ENCODE measurements around the gene MAGI1. TPM values are rescaled to one million over a fixed set of nuclear protein-coding genes. Genes with fewer than 3 reads are reported as not detected.

The MAGI1 gene
- total RNA-seq, 1 donor from 2014 or later: 45.3 TPM

GRCh38 chr3:65664446-65664845, 374.3 kb downstream of the MAGI1 start:
- DNase-seq: no peak

DNA sequence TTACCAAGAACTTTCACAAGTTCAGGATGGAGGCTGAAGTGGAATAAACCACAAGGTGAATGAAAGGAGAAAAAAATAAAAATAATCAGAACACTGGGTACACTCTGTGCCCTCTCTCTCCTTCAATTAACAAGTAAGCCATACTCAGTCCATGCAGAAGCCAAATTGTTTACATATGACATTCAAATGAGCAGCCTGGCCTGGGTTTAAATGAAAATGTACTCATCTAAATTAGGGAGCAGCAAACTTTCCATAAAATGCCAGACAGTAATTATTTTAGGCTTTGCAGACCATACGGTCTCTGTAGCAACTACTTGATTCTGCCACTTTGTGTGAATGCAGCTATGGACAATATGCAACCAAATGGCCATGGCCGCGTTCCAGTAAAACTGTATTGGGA, 376.6 kb downstream of the MAGI1 start:
- DNase-seq: no peak

DNA sequence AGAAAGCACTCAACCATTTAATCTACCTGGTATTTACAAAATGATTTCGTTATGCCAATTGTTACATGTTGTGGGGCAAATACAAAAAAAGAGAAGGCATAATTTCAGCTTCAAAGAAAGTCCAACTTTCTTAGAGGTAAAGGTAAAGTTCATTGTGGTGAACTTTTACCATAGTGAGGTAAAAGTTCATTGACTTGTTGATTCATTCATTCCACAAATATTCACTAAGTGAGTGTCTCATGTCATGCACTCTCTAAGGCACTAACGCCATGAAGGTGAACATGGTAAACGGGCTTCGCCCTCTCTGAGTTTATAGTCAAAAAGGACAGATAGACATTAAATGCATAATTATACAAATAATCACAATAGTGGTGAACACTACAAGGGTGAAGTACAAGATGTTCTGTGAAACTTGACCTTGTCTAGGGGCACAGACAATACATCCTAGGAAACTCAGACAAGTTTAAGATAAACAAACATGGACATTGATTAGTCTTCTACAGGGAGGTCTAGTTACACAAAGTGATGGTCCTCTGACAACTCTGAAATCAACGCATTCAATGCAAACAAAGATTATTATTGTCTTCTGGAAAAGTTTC, 378.6 kb downstream of the MAGI1 start:
- no peak for DNase-seq

DNA sequence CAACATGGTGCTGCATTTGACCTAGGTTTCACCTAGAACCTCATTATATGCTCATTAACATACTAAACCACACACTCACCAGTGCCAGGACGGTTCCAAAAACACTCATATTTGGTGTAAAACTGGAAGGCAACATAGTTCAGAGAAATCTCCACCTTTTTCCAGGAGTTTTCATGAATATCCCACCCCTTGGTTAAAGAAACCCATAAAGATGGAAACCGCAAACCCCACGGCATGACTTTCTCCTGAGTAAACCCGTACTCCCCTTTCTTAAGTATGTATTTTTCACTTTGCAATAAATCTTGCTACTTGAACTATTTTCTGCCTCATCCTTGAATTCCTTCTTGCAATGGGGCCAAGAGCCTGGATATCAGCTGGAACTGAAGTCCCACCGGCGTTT, 379.3 kb downstream of the MAGI1 start:
- no peak for DNase-seq

- DNase-seq: no peak
Observed at GRCh38 chr3:65658401-65658800, 380.3 kb downstream of the MAGI1 start.

GRCh38 chr3:65655061-65655460, 383.7 kb downstream of the MAGI1 start:
- DNase-seq: no peak

DNA sequence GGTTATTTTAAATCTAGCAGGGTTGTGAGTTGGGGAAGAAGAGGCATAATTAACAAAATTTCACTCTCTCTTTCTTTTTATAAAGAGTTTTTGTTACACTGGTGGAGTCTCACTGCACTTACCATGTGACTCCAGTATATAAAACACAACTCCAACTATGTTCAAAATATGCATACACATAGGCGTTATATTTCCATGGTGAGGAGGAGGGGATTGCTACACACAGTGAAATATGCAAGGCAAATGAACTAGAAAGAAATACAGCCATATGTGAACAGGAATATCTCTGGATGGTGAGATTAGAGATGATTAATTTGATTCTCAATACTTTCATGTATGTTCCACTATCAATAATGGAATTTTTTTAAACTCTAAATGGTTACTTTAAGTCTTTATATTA, 385.0 kb downstream of the MAGI1 start:
- DNase-seq: no peak

GRCh38 chr3:65650247-65650646, 388.5 kb downstream of the MAGI1 start:
- no peak for DNase-seq

DNA sequence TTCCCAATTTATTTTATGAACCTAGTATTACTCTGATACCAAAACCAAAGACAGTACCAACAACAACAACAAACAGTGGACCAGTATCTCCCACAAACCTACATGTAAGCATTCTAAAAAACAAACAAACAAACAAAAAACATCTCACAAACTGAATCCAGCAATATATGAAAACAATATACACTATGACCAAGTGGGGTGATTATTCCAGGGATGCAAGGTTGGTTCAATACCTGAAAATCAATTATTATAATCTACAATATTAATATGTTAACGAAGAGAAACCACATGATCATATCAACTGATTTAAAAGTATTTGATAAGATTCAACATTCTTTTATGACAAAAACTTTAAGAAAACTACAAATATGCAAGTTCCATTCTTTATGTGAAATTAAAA, 391.3 kb downstream of the MAGI1 start:
- DNase-seq: no peak

GRCh38 chr3:65642883-65643282, 395.8 kb downstream of the MAGI1 start:
- no peak for DNase-seq

GRCh38 chr3:65641777-65642176, 396.9 kb downstream of the MAGI1 start:
- no peak for DNase-seq

DNA sequence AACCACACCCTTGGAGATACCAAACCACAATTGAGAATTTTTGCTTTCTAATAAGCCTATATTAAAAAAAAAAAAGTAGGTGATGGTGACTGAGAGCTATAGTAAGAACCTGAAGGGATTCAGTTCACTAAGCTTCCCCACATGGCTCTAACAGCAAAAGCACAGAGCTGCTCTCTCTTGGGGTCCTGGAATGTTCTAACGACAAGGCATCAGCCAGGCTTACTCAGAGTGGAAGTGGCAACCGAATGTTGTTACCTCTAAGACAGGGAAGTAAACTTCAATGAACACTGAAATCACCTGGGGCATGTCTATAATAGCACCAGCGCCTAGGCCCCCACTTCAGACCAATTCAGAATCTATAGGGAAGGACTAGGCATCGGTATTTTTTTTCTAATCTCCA, 397.7 kb downstream of the MAGI1 start:
- no peak for DNase-seq

DNA sequence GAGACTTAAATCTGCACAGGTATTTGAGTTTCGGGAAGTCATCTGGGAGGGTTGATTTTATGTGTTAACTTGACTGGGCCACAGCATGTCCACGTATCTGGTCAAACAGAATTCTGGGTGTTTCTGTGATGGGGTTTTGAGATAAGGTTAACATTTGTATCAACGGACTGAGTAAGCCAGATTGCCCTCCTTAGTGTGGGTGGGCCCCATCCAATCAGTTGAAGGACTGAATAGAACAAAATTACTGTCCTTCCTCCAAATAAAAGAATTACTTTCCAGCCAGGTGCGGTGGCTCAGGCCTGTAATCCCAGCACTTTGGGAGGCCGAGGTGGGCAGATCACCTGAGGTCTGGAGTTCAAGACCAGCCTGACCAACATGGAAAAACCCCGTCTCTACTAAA, 399.3 kb downstream of the MAGI1 start:
- no peak for DNase-seq

- no peak for DNase-seq
Observed at GRCh38 chr3:65638301-65638700, 400.4 kb downstream of the MAGI1 start.

- no peak for DNase-seq
Observed at GRCh38 chr3:65636326-65636725, 402.4 kb downstream of the MAGI1 start.

DNA sequence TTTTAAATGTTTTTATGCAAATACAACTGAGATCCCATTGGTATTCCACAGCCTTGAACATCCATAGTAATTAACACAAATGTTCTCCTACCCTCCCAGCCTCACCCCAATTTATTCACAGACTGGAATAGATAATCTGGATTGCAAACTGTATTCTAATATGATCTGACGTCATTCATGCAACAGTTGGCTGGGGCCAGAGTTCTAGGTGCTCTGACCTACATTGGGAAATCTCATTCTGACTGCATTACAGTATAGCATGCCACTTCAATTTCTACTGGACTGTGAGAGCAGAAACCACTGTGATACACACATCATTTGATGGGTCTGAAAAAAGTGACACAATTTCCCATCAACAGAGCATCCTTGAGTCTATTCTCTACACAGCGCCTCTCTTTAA, 403.1 kb downstream of the MAGI1 start:
- DNase-seq: no peak

- DNase-seq: no peak
Observed at GRCh38 chr3:65633018-65633638, 405.6 kb downstream of the MAGI1 start.

DNA sequence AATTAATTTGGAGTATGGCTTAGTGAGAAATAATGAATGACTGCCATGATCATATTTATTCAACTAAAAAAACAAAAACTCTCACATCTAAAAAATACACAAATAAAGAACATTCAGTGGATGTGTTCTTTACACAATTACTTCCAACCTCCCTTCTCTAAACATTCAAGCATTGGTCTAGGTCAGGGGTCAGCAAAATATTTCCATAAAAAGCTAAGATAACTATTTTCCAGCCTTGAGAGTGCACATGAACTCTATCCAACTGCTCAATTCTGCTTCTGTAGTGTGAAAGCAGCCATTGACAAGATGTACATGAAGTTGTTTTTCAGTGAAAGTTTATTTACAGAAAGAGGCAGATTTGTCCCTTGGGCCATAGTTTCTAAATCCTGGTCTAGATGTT, 406.3 kb downstream of the MAGI1 start:
- no peak for DNase-seq

DNA sequence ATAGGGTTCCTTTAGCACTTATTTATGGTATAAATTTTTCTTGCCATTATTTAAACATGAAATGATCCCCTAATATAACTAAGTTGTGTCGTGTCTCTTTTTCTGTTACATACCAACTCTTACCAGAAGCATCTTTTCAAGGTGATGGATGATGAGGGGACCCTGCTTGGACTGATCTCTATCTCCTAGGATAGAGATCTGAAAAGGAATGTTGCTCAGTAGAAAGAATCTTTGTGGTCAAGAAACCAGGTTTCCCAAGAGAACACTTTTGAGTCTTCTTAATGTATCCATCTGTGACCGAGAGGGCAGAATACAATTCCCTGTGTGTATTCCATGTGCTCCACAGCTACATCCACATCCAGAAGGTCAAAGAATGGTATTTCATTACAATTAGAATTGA, 409.7 kb downstream of the MAGI1 start:
- DNase-seq: no peak

DNA sequence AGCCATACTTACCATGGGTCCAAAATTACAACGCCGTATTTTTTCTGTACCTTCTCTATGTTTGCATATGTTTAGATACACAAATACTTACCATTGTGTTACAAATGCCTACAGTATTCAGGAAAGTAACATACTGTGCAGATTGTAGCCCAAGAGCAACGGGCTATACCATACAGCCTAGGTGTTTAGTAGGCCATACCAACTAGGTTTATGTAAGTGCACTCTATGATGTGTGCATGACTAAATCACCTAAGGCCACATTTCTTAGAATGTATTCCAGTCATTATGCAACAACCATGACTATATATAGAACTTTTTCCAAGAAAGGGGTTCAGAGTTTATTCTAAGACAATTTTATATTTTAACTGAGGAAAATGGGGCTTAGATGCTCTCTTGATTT, 411.7 kb downstream of the MAGI1 start:
- DNase-seq: no peak

DNA sequence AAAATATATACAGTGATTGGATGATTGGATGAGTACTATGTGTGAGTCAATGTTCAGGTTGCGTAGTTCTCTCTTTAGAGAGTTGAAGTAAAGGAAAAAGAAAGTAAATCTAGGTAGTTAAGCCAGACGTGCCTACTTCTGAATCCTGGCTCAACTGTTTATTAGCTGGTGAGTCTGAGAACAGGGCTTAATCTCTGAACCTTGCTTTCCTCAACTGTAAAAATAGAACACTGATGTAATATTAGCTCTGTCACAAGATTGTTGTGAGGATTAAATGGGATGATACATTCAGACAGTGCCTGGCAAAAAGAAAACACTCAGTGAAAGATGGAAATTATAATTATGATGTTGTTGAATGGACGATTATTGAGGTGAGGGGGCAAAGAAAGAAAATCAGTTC, 413.4 kb downstream of the MAGI1 start:
- no peak for DNase-seq

DNA sequence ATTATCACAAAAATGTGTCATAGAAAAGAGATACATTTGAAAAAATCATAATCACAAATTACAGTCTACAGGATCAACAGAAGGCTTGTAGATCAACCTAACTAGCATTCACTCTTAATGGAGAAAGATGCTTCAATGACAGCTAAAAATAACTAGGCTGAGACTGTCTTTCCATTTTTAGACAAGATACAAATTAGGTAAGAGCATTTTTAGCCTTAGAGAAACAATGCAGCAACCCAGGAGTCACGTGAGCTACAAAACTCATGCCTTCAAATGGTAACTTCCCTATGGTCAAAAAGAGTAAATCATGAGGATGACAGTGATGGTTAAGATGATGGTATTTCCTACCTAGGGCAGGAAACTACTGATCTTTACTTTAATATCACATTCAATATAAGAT, 415.4 kb downstream of the MAGI1 start:
- no peak for DNase-seq

- no peak for DNase-seq
Observed at GRCh38 chr3:65619888-65620287, 418.8 kb downstream of the MAGI1 start.

GRCh38 chr3:65619451-65619881, 419.3 kb downstream of the MAGI1 start:
- peak; percentile 12 for DNase-seq

- DNase-seq: no peak
Observed at GRCh38 chr3:65618599-65618998, 420.1 kb downstream of the MAGI1 start.

Data from skin of body (tissue), 2 donors.